Cardiac fibroblast (primary cell): ENCODE results near the gene SIRT7.

Source experiments
- DNase-seq, 2 donors: peaks; one replicate each; pipeline versions ENCODE4 v3.0.0 to v3.0.0-alpha.2; 2010; ENCODE audit warnings: low read depth in 2 of 2
- H3K4me3 ChIP-seq, 2 donors: replicated peaks in 1 of 2; 1 replicate in 1 of 2; 2 replicates in 1 of 2; pipeline ENCODE4 v1.5.1; 2011; ENCODE audit warnings: low read depth in 2 of 2, low read length in 2 of 2, mild to moderate bottlenecking in 2 of 2, moderate library complexity in 1 of 2
- CTCF ChIP-seq: IDR thresholded peaks from one replicate; pipeline ENCODE4 v1.5.1; 2011; ENCODE audit warnings: low read depth, mild to moderate bottlenecking, low read length, inconsistent platforms

The SIRT7 gene

GRCh38 chr17:81917565-81918332 lies at the start of gene SIRT7:
Gene SIRT7 (minus strand): TSS chr17:81918176. CDS start chr17:81918131, 45 bp downstream.
- no peak for TF ChIP-seq CTCF
- peak; percentile 69 to 76 for DNase-seq
- H3K4me3 ChIP-seq = peak within 1 kb of the TSS; percentile 65 to 69

GRCh38 chr17:81967244-81967532 lies 49.2 kb upstream of the SIRT7 start:
- DNase-seq = no peak
- H3K4me3 ChIP-seq = no peak overlapping the region
- TF ChIP-seq CTCF = no peak

GRCh38 chr17:81966343-81967243 lies 48.6 kb upstream of the SIRT7 start:
- no peak overlapping the region for H3K4me3 ChIP-seq
- DNase-seq = peak; percentile 44 to 66
- no peak for TF ChIP-seq CTCF

- no peak for DNase-seq
- no peak for TF ChIP-seq CTCF
- no peak overlapping the region for H3K4me3 ChIP-seq
Observed at GRCh38 chr17:81964081-81964849, 46.3 kb upstream of the SIRT7 start.

- no peak for TF ChIP-seq CTCF
- no peak overlapping the region for H3K4me3 ChIP-seq
- no peak for DNase-seq
Observed at GRCh38 chr17:81962499-81963441, 44.8 kb upstream of the SIRT7 start.
